Muscle layer of colon (tissue), 2 donors: ENCODE results near the gene CLEC4F.
"Not testable (repeated sequence)": the region's sequence is repeated elsewhere in the genome, so short reads cannot be mapped to it uniquely, and the experiment has no call there.

ENCODE experiments used
- H3K27ac ChIP-seq: one replicate; pipeline ENCODE4 v1.7.0; 2013; ENCODE audit warnings: low read depth, mild to moderate bottlenecking, low read length, moderate library complexity
- H3K27me3 ChIP-seq, 2 donors: one replicate each; pipeline ENCODE4 v1.7.0; 2013; ENCODE audit warnings: low read length in 2 of 2, mild to moderate bottlenecking in 2 of 2; ENCODE audit not compliant: insufficient read depth in 2 of 2, control insufficient read depth in 1 of 2
- H3K36me3 ChIP-seq: one replicate; pipeline ENCODE4 v1.7.0; 2013; ENCODE audit warnings: mild to moderate bottlenecking, low read length; ENCODE audit not compliant: insufficient read depth
- H3K4me1 ChIP-seq: one replicate; pipeline ENCODE4 v1.7.0; 2013; ENCODE audit warnings: mild to moderate bottlenecking, low read length; ENCODE audit not compliant: insufficient read depth
- H3K4me3 ChIP-seq, 2 donors: one replicate each; pipeline ENCODE4 v1.7.0; 2013; ENCODE audit warnings: low read length in 2 of 2, low read depth in 1 of 2, mild to moderate bottlenecking in 1 of 2, moderate library complexity in 1 of 2
- H3K9ac ChIP-seq: one replicate; pipeline ENCODE4 v1.7.0; 2013; ENCODE audit warnings: low read length
- H3K9me3 ChIP-seq: one replicate; pipeline ENCODE4 v1.7.0; 2013; ENCODE audit warnings: mild to moderate bottlenecking, low read length
- donor health status: abdominal sarcoma.
- donor health status: Adenocarcinoma of cecum.

CLEC4F gene

GRCh38 chr2:70801607-70802263, 18.7 kb downstream of the CLEC4F start:
- Histone ChIP-seq H3K9ac (no peak overlapping the region), H3K4me1 (no peaks in the 10 kb centered on the region), H3K9me3 (peaks cover 7% of the 10 kb centered on the region), H3K4me3 (no peak overlapping the region), H3K27ac (no peak overlapping the region), H3K36me3 (no peaks in the 10 kb centered on the region), H3K27me3 (no peaks in the 10 kb centered on the region)

- H3K9ac ChIP-seq = no peak overlapping the region
- peaks cover 7% of the 10 kb centered on the region for H3K9me3 ChIP-seq
- no peaks in the 10 kb centered on the region for H3K36me3 ChIP-seq
- H3K27me3 ChIP-seq = no peaks in the 10 kb centered on the region
- no peak overlapping the region for H3K4me3 ChIP-seq
- H3K4me1 ChIP-seq = no peaks in the 10 kb centered on the region
- no peak overlapping the region for H3K27ac ChIP-seq
Measured at GRCh38 chr2:70799706-70800105, 20.7 kb downstream of the CLEC4F start.

- not testable (repeated sequence) for H3K36me3 ChIP-seq, H3K27ac ChIP-seq, H3K9ac ChIP-seq, H3K27me3 ChIP-seq, H3K9me3 ChIP-seq, H3K4me1 ChIP-seq, H3K4me3 ChIP-seq
Measured at GRCh38 chr2:70797996-70798395, 22.4 kb downstream of the CLEC4F start.

GRCh38 chr2:70797506-70797905, 22.9 kb downstream of the CLEC4F start:
- no peak overlapping the region for H3K27ac ChIP-seq
- H3K27me3 ChIP-seq = no peaks in the 10 kb centered on the region

GRCh38 chr2:70796262-70796661, 24.1 kb downstream of the CLEC4F start:
- Histone ChIP-seq H3K4me1 (no peaks in the 10 kb centered on the region), H3K9me3 (peaks cover 7% of the 10 kb centered on the region), H3K27me3 (peaks cover 0 to 7% of the 10 kb centered on the region in 2 donors), H3K36me3 (no peaks in the 10 kb centered on the region), H3K4me3 (no peak overlapping the region), H3K9ac (no peak overlapping the region), H3K27ac (no peak overlapping the region)

More at GRCh38 chr2:70797506-70797905, 22.9 kb downstream of the CLEC4F start:
- no peaks in the 10 kb centered on the region for H3K4me1 ChIP-seq
- H3K36me3 ChIP-seq = no peaks in the 10 kb centered on the region
- H3K9me3 ChIP-seq = peaks cover 7% of the 10 kb centered on the region
- H3K4me3 ChIP-seq = no peak overlapping the region
- no peak overlapping the region for H3K9ac ChIP-seq

DNA sequence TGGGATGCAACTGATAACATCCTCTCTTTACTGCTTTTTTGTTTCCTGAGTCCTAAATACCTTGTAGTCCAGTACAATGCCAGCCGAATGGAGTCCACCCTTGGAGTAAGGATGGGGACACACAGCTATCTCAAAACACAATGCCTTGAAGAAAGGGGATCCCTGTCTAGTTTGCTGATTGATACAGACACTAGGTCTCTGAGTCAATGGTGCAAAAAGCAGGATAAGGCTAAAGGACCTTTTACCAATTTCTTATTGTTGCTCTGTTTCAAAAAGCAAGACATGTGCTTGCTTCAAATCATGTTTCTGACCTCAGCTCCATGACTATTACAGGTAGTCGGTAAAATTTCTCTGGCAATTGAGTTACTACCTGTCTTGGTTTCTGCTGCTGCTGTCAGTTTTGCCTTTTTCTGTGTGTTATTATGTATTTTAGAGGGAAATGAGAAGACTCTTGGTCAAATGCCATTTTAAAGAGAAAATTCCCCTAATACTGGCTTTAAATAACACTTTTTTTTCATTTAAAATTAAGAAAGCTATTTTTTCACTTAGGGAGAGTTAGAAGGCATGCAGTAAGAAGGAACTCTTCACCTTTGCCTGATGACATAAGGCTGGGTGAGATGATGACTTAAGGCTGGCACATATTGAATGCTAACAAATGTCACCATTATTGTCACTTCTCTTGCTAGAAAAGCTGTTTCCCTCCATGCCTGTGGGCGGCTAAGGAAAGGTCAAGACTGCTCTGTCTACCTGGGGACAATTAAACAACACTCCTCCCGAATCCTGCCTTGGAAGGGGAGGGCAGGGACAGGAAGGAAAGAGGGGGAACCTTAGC, 25.0 kb downstream of the CLEC4F start:
- no peak overlapping the region for H3K27ac ChIP-seq
- H3K9me3 ChIP-seq = peaks cover 4% of the 10 kb centered on the region
- H3K4me1 ChIP-seq = no peaks in the 10 kb centered on the region
- peaks cover 0 to 13% of the 10 kb centered on the region in 2 donors for H3K27me3 ChIP-seq
- H3K4me3 ChIP-seq = no peak overlapping the region
- no peaks in the 10 kb centered on the region for H3K36me3 ChIP-seq
- H3K9ac ChIP-seq = no peak overlapping the region

DNA sequence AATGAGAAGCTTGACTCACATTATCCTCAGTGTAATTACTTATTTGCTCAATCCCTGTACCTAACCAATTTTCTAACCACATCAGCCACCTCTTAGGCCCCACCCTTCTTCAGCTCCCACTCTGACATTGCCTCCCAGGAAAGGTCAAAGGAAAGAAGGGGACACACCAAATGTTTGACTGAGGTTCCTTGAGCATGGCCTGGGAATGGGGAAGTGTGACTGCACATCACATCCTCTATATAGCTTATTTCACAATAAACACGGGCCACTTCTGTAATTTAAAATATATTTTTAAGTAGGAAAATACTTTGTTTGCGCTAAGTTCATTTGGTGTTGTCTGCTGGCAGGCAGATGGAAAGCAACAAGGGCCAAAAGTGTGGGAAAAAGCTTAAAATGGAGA, 26.9 kb downstream of the CLEC4F start:
- Histone ChIP-seq H3K4me3 (no peak overlapping the region), H3K27me3 (peaks cover 5 to 24% of the 10 kb centered on the region in 2 donors), H3K9ac (no peak overlapping the region), H3K36me3 (no peaks in the 10 kb centered on the region), H3K27ac (no peak overlapping the region), H3K9me3 (no peaks in the 10 kb centered on the region), H3K4me1 (peaks cover 4% of the 10 kb centered on the region)

DNA sequence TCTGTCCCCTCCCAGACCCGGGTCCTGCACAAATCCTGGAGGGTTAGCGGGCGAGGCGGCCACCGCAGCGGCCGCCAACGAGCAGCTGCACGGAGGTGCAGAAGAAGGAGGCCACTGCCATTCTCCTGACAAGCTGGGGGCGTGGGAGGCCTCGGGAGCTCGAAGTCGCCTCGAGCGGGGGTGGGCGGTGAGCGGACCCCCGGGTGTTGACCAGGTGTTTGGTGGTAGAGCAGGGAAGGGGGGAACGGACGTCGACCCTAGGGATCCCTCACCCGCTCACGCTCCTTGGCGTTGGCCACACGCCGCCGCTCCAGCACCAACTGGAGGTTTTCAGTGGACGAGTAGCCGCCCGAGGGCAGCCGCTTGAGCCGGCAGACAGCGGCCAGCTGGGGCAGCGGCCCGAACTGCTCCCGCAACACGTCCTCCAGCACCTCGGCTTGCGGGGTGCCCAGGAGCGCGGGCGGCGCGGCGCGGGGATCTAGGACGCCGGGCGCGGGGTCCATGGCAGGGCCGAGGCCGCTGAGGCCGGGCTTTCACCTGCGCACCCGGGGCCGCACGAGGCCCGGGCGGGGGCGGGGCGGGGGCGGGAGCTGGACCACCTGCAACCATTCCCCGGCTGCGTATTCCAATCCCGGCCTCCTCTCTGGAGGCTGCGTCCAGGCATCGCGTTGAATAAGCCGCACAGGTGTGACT, 30.1 kb downstream of the CLEC4F start, which contains the start of gene FIGLA:
FIGLA (minus strand) TSS at position 508 of the 693 bp plus-strand sequence; CDS start at position 503, 5 bp downstream.
- H3K9me3 ChIP-seq = no peaks in the 10 kb centered on the region
- H3K27ac ChIP-seq = no peak within 1 kb of the TSS
- H3K36me3 ChIP-seq = no peaks in the 10 kb centered on the region
- H3K27me3 ChIP-seq = peaks cover 5 to 24% of the 10 kb centered on the region in 2 donors
- no peak within 1 kb of the TSS for H3K9ac ChIP-seq
- peak within 1 kb of the TSS; percentile 23 to 49 for H3K4me3 ChIP-seq
- H3K4me1 ChIP-seq = peaks cover 4% of the 10 kb centered on the region

- peaks cover 5 to 24% of the 10 kb centered on the region in 2 donors for H3K27me3 ChIP-seq
- H3K9me3 ChIP-seq = no peaks in the 10 kb centered on the region
- no peaks in the 10 kb centered on the region for H3K36me3 ChIP-seq
- H3K4me3 ChIP-seq = peak overlapping the region; percentile 23 to 49
- H3K4me1 ChIP-seq = peaks cover 4% of the 10 kb centered on the region
- no peak overlapping the region for H3K9ac ChIP-seq
- H3K27ac ChIP-seq = no peak overlapping the region
Measured at GRCh38 chr2:70789304-70790135, 30.9 kb downstream of the CLEC4F start.

- Histone ChIP-seq H3K9ac (no peak overlapping the region), H3K9me3 (no peaks in the 10 kb centered on the region), H3K27ac (no peak overlapping the region), H3K27me3 (peaks cover 5 to 11% of the 10 kb centered on the region in 2 donors), H3K36me3 (no peaks in the 10 kb centered on the region), H3K4me1 (peaks cover 4% of the 10 kb centered on the region), H3K4me3 (no peak overlapping the region)
Measured at GRCh38 chr2:70785137-70785911, 35.1 kb downstream of the CLEC4F start.
